Neural progenitor cell (in vitro differentiated cells): Measurements from ENCODE around the gene MT1G.

ENCODE experiments used
- EZH2 ChIP-seq: fragments of 200-600 bp; sonication (generic); IDR thresholded peaks from 2 replicates; pipeline ENCODE4 v1.6.1; 2017; ENCODE audit warnings: antibody characterized with exemption, mild to moderate bottlenecking, moderate library complexity
- TF ChIP-seq, protein P1 (sequence below): fragments of 200-600 bp; sonication (generic); IDR thresholded peaks from 2 replicates; pipeline ENCODE4 v1.5.1; 2017; ENCODE audit warnings: antibody characterized with exemption, mild to moderate bottlenecking

- TF ChIP-seq, protein P1, sequence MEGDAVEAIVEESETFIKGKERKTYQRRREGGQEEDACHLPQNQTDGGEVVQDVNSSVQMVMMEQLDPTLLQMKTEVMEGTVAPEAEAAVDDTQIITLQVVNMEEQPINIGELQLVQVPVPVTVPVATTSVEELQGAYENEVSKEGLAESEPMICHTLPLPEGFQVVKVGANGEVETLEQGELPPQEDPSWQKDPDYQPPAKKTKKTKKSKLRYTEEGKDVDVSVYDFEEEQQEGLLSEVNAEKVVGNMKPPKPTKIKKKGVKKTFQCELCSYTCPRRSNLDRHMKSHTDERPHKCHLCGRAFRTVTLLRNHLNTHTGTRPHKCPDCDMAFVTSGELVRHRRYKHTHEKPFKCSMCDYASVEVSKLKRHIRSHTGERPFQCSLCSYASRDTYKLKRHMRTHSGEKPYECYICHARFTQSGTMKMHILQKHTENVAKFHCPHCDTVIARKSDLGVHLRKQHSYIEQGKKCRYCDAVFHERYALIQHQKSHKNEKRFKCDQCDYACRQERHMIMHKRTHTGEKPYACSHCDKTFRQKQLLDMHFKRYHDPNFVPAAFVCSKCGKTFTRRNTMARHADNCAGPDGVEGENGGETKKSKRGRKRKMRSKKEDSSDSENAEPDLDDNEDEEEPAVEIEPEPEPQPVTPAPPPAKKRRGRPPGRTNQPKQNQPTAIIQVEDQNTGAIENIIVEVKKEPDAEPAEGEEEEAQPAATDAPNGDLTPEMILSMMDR = no peak
- no peak for TF ChIP-seq EZH2
Observed at GRCh38 chr16:56710181-56710737, 42.4 kb upstream of the MT1G start.
